OCI-LY1 (cell line): Measurements from ENCODE around the gene ITPRID1.

Experiments
- H2AFZ ChIP-seq: fragments of 200-600 bp; sonication (generic), shearing (Covaris generic); 2 replicates; pipeline ENCODE4 v1.6.0; 2014; ENCODE audit warnings: antibody characterized with exemption, mild to moderate bottlenecking, low read length
- H3F3A ChIP-seq: fragments of 200-600 bp; sonication (generic), shearing (Covaris generic); 2 replicates; pipeline ENCODE4 v1.6.0; 2014; ENCODE audit warnings: mild to moderate bottlenecking, antibody characterized with exemption, low read length, moderate library complexity; ENCODE audit not compliant: insufficient read depth
- H3K27ac ChIP-seq: fragments of 200-600 bp; sonication (generic); 2 replicates; pipeline ENCODE4 v1.5.1; 2014; ENCODE audit warnings: low read length, mixed run types, mild to moderate bottlenecking, low read depth; ENCODE audit not compliant: poor library complexity, severe bottlenecking
- H3K27me3 ChIP-seq: fragments of 200-600 bp; sonication (generic); 2 replicates; pipeline ENCODE4 v1.6.0; 2014; ENCODE audit warnings: antibody characterized with exemption, mild to moderate bottlenecking, low read length, moderate library complexity; ENCODE audit not compliant: insufficient read depth
- H3K36me3 ChIP-seq: fragments of 200-600 bp; sonication (generic); 2 replicates; pipeline ENCODE4 v1.6.1; 2014; ENCODE audit warnings: mild to moderate bottlenecking, antibody characterized with exemption, low read length, moderate library complexity, mixed read lengths; ENCODE audit not compliant: insufficient read depth
- H3K4me1 ChIP-seq: fragments of 200-600 bp; sonication (generic); 2 replicates; pipeline ENCODE4 v1.5.1; 2014; ENCODE audit warnings: mild to moderate bottlenecking, low read length, moderate library complexity; ENCODE audit not compliant: insufficient read depth, severe bottlenecking
- H3K4me2 ChIP-seq: fragments of 200-600 bp; sonication (generic), shearing (Covaris generic); 2 replicates; pipeline ENCODE4 v1.6.1; 2014; ENCODE audit warnings: low read length
- H3K4me3 ChIP-seq: fragments of 200-600 bp; sonication (generic); 2 replicates; pipeline ENCODE4 v1.5.1; 2014; ENCODE audit warnings: low read length, low read depth, mild to moderate bottlenecking, mixed read lengths; ENCODE audit not compliant: poor library complexity, severe bottlenecking
- H3K79me2 ChIP-seq: fragments of 200-600 bp; shearing (Covaris generic); 2 replicates; pipeline ENCODE4 v1.6.1; 2016; ENCODE audit warnings: mixed run types, low read length, mixed read lengths; ENCODE audit not compliant: insufficient read depth
- H3K9ac ChIP-seq: fragments of 200-600 bp; sonication (generic), shearing (Covaris generic); 2 replicates; pipeline ENCODE4 v1.6.1; 2014; ENCODE audit warnings: mild to moderate bottlenecking, low read length, mixed read lengths
- H3K9me2 ChIP-seq: fragments of 200-600 bp; sonication (generic), shearing (Covaris generic); 2 replicates; pipeline ENCODE4 v1.6.1; 2014; ENCODE audit warnings: low read depth, mild to moderate bottlenecking, low read length, mixed read lengths
- H3K9me3 ChIP-seq: fragments of 200-600 bp; shearing (Covaris generic); 2 replicates; pipeline ENCODE4 v1.6.1; 2014; ENCODE audit warnings: low read length, mixed read lengths
- H4K20me1 ChIP-seq: fragments of 200-600 bp; sonication (generic), shearing (Covaris generic); 2 replicates; pipeline ENCODE4 v1.6.0; 2016; ENCODE audit warnings: mild to moderate bottlenecking, low read length; ENCODE audit not compliant: insufficient read depth
- CTCF ChIP-seq: fragments of 200-600 bp; sonication (generic), shearing (Covaris generic); IDR thresholded peaks from 2 replicates; pipeline ENCODE4 v1.5.1; 2017; ENCODE audit warnings: mild to moderate bottlenecking, antibody characterized with exemption, low read length, moderate library complexity, mixed read lengths
- EZH2 ChIP-seq: fragments of 200-600 bp; sonication (generic), shearing (Covaris generic); IDR thresholded peaks from 2 replicates; pipeline ENCODE4 v1.8.0; 2017; ENCODE audit warnings: borderline replicate concordance, mixed run types, mild to moderate bottlenecking, antibody characterized with exemption, low read length, moderate library complexity, mixed read lengths

Gene ITPRID1

GRCh38 chr7:31513790-31514189, at the start of gene ITPRID1:
TSS of gene ITPRID1 (plus strand) at chr7:31514090. CDS start at chr7:31553025, 38,935 bp downstream.
- H3K4me3 ChIP-seq: no peak within 1 kb of the TSS
- H2AFZ ChIP-seq: no peak within 1 kb of the TSS

GRCh38 chr7:31464601-31465000, 49.3 kb upstream of the ITPRID1 start:
- Histone ChIP-seq H3K9me2 (no peaks in the 10 kb centered on the region), H3K36me3 (no peaks in the 10 kb centered on the region), H3K9me3 (no peaks in the 10 kb centered on the region), H3K79me2 (no peaks in the 10 kb centered on the region), H3K27ac (no peak overlapping the region), H2AFZ (no peak overlapping the region), H3K27me3 (no peaks in the 10 kb centered on the region), H3K4me1 (no peaks in the 10 kb centered on the region), H3F3A (no peaks in the 10 kb centered on the region), H4K20me1 (no peaks in the 10 kb centered on the region), H3K4me2 (no peak overlapping the region), H3K9ac (no peak overlapping the region), H3K4me3 (no peak overlapping the region)
- no peak for TF ChIP-seq EZH2
- no peak for TF ChIP-seq CTCF

More at GRCh38 chr7:31513790-31514189, at the start of gene ITPRID1:
- Histone ChIP-seq H3K36me3 (no peaks in the 10 kb centered on the region), H3K9ac (no peak within 1 kb of the TSS), H3K4me2 (no peak within 1 kb of the TSS), H3K27ac (no peak within 1 kb of the TSS), H3K9me2 (no peaks in the 10 kb centered on the region), H3F3A (no peaks in the 10 kb centered on the region), H3K9me3 (no peaks in the 10 kb centered on the region), H3K27me3 (no peaks in the 10 kb centered on the region), H3K4me1 (no peaks in the 10 kb centered on the region), H3K79me2 (no peaks in the 10 kb centered on the region), H4K20me1 (no peaks in the 10 kb centered on the region)
- TF ChIP-seq CTCF: no peak

- H3K9me3 ChIP-seq: no peaks in the 10 kb centered on the region
- no peaks in the 10 kb centered on the region for H4K20me1 ChIP-seq
- H3K79me2 ChIP-seq: no peaks in the 10 kb centered on the region
- no peak overlapping the region for H3K27ac ChIP-seq
- H3K4me2 ChIP-seq: no peak overlapping the region
- no peaks in the 10 kb centered on the region for H3K36me3 ChIP-seq
- no peaks in the 10 kb centered on the region for H3K4me1 ChIP-seq
- H3K9me2 ChIP-seq: no peaks in the 10 kb centered on the region
- no peaks in the 10 kb centered on the region for H3K27me3 ChIP-seq
- no peak overlapping the region for H2AFZ ChIP-seq
- no peak overlapping the region for H3K4me3 ChIP-seq
- no peak overlapping the region for H3K9ac ChIP-seq
- no peaks in the 10 kb centered on the region for H3F3A ChIP-seq
- TF ChIP-seq CTCF: no peak
- TF ChIP-seq EZH2: no peak
Measured at GRCh38 chr7:31465285-31465684, 48.6 kb upstream of the ITPRID1 start.
